Cardiac fibroblast (primary cell): Measurements from ENCODE around the gene ASTN2.

Experiments
- DNase-seq, 2 donors: peaks; one replicate each; pipeline versions ENCODE4 v3.0.0 to v3.0.0-alpha.2; 2010; ENCODE audit warnings: low read depth in 2 of 2
- H3K4me3 ChIP-seq, 2 donors: replicated peaks in 1 of 2; 1 replicate in 1 of 2; 2 replicates in 1 of 2; pipeline ENCODE4 v1.5.1; 2011; ENCODE audit warnings: low read depth in 2 of 2, low read length in 2 of 2, mild to moderate bottlenecking in 2 of 2, moderate library complexity in 1 of 2
- TF ChIP-seq, protein P1 (sequence below): IDR thresholded peaks from one replicate; pipeline ENCODE4 v1.5.1; 2011; ENCODE audit warnings: low read depth, mild to moderate bottlenecking, low read length, inconsistent platforms

ASTN2 gene

DNA sequence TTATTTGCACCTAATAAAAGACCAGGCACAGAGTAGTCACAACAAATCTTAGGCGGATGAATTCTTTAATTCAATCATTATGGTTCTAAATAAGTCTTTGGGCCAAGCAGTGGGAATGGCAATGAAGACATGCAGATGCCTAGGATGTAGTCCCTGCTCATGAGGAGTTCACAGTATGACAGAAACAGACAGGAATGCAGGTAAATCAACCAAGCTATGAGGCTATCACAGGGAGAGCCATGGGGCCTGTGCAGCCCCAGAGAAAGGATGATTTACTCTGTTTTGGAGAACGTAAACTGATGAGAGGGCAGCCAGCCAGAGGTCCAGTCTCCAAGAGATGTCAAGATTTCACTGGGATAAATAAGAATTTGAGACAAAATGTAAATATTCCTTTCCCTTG is 598.4 kb downstream of the ASTN2 start:
- TF ChIP-seq, protein P1, sequence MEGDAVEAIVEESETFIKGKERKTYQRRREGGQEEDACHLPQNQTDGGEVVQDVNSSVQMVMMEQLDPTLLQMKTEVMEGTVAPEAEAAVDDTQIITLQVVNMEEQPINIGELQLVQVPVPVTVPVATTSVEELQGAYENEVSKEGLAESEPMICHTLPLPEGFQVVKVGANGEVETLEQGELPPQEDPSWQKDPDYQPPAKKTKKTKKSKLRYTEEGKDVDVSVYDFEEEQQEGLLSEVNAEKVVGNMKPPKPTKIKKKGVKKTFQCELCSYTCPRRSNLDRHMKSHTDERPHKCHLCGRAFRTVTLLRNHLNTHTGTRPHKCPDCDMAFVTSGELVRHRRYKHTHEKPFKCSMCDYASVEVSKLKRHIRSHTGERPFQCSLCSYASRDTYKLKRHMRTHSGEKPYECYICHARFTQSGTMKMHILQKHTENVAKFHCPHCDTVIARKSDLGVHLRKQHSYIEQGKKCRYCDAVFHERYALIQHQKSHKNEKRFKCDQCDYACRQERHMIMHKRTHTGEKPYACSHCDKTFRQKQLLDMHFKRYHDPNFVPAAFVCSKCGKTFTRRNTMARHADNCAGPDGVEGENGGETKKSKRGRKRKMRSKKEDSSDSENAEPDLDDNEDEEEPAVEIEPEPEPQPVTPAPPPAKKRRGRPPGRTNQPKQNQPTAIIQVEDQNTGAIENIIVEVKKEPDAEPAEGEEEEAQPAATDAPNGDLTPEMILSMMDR: no peak
- no peak overlapping the region for H3K4me3 ChIP-seq
- no peak for DNase-seq

DNA sequence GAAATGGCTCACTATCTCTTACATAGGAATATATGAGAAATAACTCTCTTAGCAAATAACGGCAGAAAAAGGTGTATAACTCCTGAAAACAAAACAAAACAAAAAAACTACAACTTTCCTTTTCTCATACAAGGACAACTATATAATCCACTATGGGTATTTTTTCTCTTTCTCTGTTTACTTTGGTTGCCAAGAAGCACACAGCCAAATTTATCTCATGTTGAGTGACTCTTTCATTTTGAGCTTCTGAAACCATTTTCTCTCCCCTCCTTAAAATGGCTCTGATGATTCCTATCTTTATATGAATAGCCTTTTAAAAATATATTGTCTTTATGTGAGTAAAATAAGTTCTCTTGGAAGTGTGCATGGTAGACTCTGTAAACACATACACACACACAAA is 599.0 kb downstream of the ASTN2 start:
- no peak overlapping the region for H3K4me3 ChIP-seq
- TF ChIP-seq, protein P1: no peak
- DNase-seq: no peak

DNA sequence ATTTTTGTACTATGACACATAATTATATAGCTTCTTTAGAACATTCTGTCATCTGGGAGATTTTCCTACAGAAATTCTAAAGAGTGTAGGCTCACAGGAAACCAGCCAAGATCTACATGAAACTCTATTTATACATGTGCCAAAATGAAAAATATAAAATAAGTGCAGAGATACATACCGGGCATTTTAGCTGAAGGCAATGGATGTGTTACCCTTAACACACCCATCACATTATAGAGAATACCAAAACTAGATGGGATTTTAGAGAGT is 601.9 kb downstream of the ASTN2 start:
- DNase-seq: no peak
- no peak overlapping the region for H3K4me3 ChIP-seq
- TF ChIP-seq, protein P1: no peak

DNA sequence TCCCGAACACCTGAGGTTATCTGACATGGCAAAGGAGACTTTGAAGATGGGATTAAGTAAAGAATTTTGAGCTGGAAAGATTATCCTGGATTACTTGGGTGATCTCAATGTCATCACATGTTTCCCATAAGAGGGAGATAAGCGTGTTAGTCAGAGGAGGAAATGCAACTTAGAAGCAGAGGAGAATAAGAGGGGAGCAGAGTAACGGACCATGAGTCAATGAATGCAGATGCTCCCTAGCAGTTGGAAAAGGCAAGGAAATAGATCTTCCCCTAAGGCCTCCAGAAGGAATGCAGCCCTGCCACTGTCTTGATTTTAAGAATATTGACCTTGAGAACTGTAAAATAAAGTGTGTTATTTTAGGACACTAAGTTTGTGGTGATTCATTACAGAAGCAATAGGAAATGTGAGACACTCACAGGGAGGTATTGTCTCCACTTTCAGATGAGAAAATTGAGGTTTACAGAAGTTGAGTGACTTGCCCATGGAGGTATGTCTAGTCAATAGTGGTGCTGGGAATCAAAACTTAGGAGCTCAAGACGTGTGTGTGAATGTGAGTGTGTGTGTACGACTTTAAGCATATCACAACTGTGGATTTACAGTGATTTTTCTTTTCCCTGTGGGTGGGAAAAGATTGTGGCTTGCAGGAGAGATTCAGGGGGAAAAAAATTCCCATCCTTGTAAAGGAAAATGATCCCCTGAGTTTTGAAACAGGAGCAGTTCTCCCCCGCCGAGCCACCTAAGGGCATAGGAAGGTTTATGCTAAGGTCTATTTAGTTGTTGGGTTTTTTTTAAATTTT is 602.4 kb downstream of the ASTN2 start:
- peak in 1 of 2 donors; percentile 1 for DNase-seq
- no peak overlapping the region for H3K4me3 ChIP-seq
- TF ChIP-seq, protein P1: no peak

DNA sequence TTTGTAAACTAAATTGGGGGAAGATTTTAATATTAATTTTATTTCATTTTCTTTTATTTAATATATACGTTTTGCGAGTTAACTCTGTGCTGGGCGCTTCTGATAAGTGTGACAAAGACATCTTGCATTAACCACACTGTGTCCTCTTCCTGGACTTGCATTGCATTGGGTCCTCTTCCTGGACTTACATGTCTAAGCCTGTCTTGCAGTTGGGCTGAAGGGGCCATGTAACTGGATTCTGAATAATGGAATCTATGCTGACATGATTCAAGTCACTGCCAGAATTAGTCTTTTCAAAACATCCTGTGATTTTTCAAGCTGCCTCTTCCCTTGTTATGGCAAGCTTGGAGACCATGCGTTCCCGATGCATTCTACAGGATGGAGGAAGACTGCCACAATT is 605.2 kb downstream of the ASTN2 start:
- no peak overlapping the region for H3K4me3 ChIP-seq
- DNase-seq: no peak
- TF ChIP-seq, protein P1: no peak

DNA sequence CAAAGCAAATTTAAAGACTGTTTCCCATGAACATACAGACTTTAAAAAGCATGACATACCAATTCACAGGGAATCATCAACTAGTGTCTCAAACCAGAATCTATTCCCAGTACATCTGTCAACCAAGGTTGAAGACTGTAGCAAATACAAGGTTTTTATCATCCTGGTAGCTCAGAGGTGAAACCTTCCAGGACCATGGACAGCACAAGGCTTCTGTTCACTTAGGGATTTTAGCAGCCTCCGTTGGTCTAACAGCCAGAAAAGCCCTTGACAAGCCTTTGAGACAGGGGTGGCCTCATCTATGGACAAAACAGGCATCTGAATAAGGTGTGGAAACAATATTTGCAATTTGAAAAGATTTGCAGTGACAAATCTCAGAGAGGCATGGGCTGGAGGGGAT is 608.8 kb downstream of the ASTN2 start:
- TF ChIP-seq, protein P1: no peak
- DNase-seq: peak; percentile 0 to 9
- H3K4me3 ChIP-seq: no peak overlapping the region

DNA sequence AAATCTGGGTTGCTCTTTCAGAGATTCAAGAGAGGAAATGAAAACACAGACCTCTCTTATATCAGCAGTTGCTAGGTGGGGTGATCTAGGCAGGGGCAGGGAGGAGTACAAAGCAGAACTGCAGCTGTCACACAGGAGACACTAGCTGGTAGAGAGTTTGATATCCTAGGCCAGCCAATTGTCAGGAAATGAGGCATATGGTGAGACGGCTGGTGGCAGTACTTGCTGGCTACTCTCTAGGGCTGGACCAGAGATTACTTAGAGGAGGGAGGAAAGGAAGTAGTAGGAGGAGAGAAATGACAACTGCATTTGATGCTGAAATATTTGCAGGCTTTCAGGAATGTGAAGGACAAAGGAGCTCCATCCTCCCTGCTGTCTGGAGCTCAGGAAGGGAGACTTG is 614.0 kb downstream of the ASTN2 start:
- TF ChIP-seq, protein P1: no peak
- DNase-seq: peak in 1 of 2 donors; percentile 0
- no peak overlapping the region for H3K4me3 ChIP-seq
